Liver (tissue), 9 donors: ENCODE results near the gene TWSG1. TPM values are rescaled to one million over a fixed set of nuclear protein-coding genes. Genes with fewer than 3 reads are reported as not detected.

ENCODE experiments used
- DNase-seq: peaks from one replicate; pipeline ENCODE4 v3.0.0-alpha.2; 2017; ENCODE audit warnings: low spot score
- H3K27ac ChIP-seq, 2 donors: one replicate each; pipeline ENCODE4 v1.7.0; 2013; ENCODE audit warnings: inconsistent platforms in 2 of 2, low read length in 2 of 2, control low read depth in 1 of 2, low read depth in 1 of 2, mild to moderate bottlenecking in 1 of 2
- H3K27me3 ChIP-seq, 4 donors: one replicate each; pipeline versions ENCODE4 v1.6.1 to v1.7.0; 2013; ENCODE audit warnings: low read length in 3 of 4, inconsistent platforms in 1 of 4, mild to moderate bottlenecking in 1 of 4, moderate library complexity in 1 of 4; ENCODE audit not compliant: control insufficient read depth in 4 of 4, insufficient read depth in 4 of 4
- H3K36me3 ChIP-seq, 4 donors: one replicate each; pipeline versions ENCODE4 v1.6.1 to v1.7.0; 2013; ENCODE audit warnings: low read length in 3 of 4, mild to moderate bottlenecking in 3 of 4, low read depth in 1 of 4, moderate library complexity in 1 of 4; ENCODE audit not compliant: control insufficient read depth in 4 of 4, insufficient read depth in 3 of 4
- H3K4me1 ChIP-seq, 4 donors: one replicate each; pipeline versions ENCODE4 v1.6.1 to v1.7.0; 2013; ENCODE audit warnings: low read length in 3 of 4, mild to moderate bottlenecking in 3 of 4, moderate library complexity in 1 of 4; ENCODE audit not compliant: control insufficient read depth in 4 of 4, insufficient read depth in 4 of 4
- H3K4me3 ChIP-seq, 3 donors: one replicate each; pipeline versions ENCODE4 v1.6.1 to v1.7.0; 2013; ENCODE audit warnings: low read length in 3 of 3, control low read depth in 1 of 3, low read depth in 1 of 3, mild to moderate bottlenecking in 1 of 3
- H3K9ac ChIP-seq, 2 donors: one replicate each; pipeline ENCODE4 v1.7.0; 2013; ENCODE audit warnings: low read length in 2 of 2, mild to moderate bottlenecking in 2 of 2, moderate library complexity in 2 of 2, control low read depth in 1 of 2, low read depth in 1 of 2
- H3K9me3 ChIP-seq, 4 donors: one replicate each; pipeline versions ENCODE4 v1.6.1 to v1.7.0; 2013; ENCODE audit warnings: low read length in 3 of 4; ENCODE audit not compliant: control insufficient read depth in 4 of 4
- ATF3 ChIP-seq: IDR thresholded peaks from 2 replicates; pipeline ENCODE4 v1.6.1; 2016; ENCODE audit warnings: antibody characterized with exemption
- CTCF ChIP-seq: fragments of 150-350 bp; IDR thresholded peaks from 2 replicates; pipeline ENCODE4 v1.5.1; 2017; ENCODE audit warnings: improper control_type of control experiment, low read depth, low read length; ENCODE audit not compliant: missing input control
- EGR1 ChIP-seq, 2 donors: IDR thresholded peaks; 2 replicates each; pipeline ENCODE4 v1.6.1; 2016 to 2018; ENCODE audit warnings: antibody characterized with exemption in 2 of 2, low read depth in 2 of 2
- FOXA1 ChIP-seq: IDR thresholded peaks from 2 replicates; pipeline ENCODE4 v1.6.1; 2016; ENCODE audit warnings: antibody characterized with exemption
- FOXA2 ChIP-seq: IDR thresholded peaks from 2 replicates; pipeline ENCODE4 v1.6.1; 2016; ENCODE audit warnings: antibody characterized with exemption
- GABPA ChIP-seq, 2 donors: IDR thresholded peaks in 1 of 2; conservative IDR thresholded peaks in 1 of 2; 2 replicates each; pipeline ENCODE4 v1.6.1; 2016; ENCODE audit warnings: antibody characterized with exemption in 2 of 2, mild to moderate bottlenecking in 1 of 2, moderate library complexity in 1 of 2
- HNF4A ChIP-seq, 2 donors: conservative IDR thresholded peaks; 2 replicates each; pipeline ENCODE4 v1.6.1; 2016; ENCODE audit warnings: antibody characterized with exemption in 2 of 2, mild to moderate bottlenecking in 2 of 2
- HNF4G ChIP-seq: IDR thresholded peaks from 2 replicates; pipeline ENCODE4 v1.6.1; 2016; ENCODE audit warnings: antibody characterized with exemption
- JUND ChIP-seq, 2 donors: IDR thresholded peaks; 2 replicates each; pipeline ENCODE4 v1.6.1; 2016; ENCODE audit warnings: antibody characterized with exemption in 2 of 2
- NR2F2 ChIP-seq: IDR thresholded peaks from 2 replicates; pipeline ENCODE4 v1.6.1; 2016; ENCODE audit warnings: antibody characterized with exemption
- RAD21 ChIP-seq, 2 donors: IDR thresholded peaks; 2 replicates each; pipeline ENCODE4 v1.6.1; 2016; ENCODE audit warnings: antibody characterized with exemption in 2 of 2, mild to moderate bottlenecking in 2 of 2
- REST ChIP-seq: IDR thresholded peaks from 2 replicates; pipeline ENCODE4 v1.6.1; 2016; ENCODE audit warnings: antibody characterized with exemption, mild to moderate bottlenecking
- RXRA ChIP-seq, 2 donors: IDR thresholded peaks; 2 replicates each; pipeline ENCODE4 v1.6.1; 2017 to 2018; ENCODE audit warnings: antibody characterized with exemption in 2 of 2, mild to moderate bottlenecking in 1 of 2
- SP1 ChIP-seq: IDR thresholded peaks from 2 replicates; pipeline ENCODE4 v1.6.1; 2018; ENCODE audit warnings: antibody characterized with exemption, mild to moderate bottlenecking
- TAF1 ChIP-seq: conservative IDR thresholded peaks from 2 replicates; pipeline ENCODE4 v1.6.1; 2016; ENCODE audit warnings: antibody characterized with exemption, mild to moderate bottlenecking
- YY1 ChIP-seq: IDR thresholded peaks from 2 replicates; pipeline ENCODE4 v1.6.1; 2016; ENCODE audit warnings: antibody characterized with exemption, mild to moderate bottlenecking
- ZBTB33 ChIP-seq: IDR thresholded peaks from 2 replicates; pipeline ENCODE4 v1.6.1; 2016; ENCODE audit warnings: antibody characterized with exemption
- WGBS: extraction: QIAGEN DNeasy Blood & Tissue Kit; methylation state at CpG from one replicate; pipeline ENCODE4 v1.1.7; 2013; 5-methylcytosine and 5-hydroxymethylcytosine counted together
- polyA plus RNA-seq, 2 donors: library from polyadenylated mRNA; stranded (reverse) in 1 of 2; unstranded in 1 of 2; fragments of 200-250 nt in 1 of 2; fragments of >200 nt in 1 of 2; fragmentation: Nextera tagmentation in 1 of 2; extraction: Ambion mirVana in 1 of 2; gene quantifications; one replicate each; pipeline versions ENCODE4 v1.2.1 to v1.2.3, GENCODE V29; 2013 to 2015
- total RNA-seq, 2 donors: library from RNA; depleted of rRNA; stranded (reverse); fragments of >200 nt; gene quantifications; one replicate each; pipeline ENCODE4 v1.2.3, GENCODE V29; 2014
- TF ChIP-seq, protein P1 (sequence below): IDR thresholded peaks from 2 replicates; pipeline ENCODE4 v1.6.1; 2016; ENCODE audit warnings: antibody characterized with exemption
- donor health status: healthy.
- donor health status: healthy.
- donor health status: healthy.
- donor health status: healthy.
- donor health status: healthy.

TWSG1 gene
- total and polyA plus RNA-seq, 4 donors: 3.9 to 11.1 (median 5.4) TPM

DNA sequence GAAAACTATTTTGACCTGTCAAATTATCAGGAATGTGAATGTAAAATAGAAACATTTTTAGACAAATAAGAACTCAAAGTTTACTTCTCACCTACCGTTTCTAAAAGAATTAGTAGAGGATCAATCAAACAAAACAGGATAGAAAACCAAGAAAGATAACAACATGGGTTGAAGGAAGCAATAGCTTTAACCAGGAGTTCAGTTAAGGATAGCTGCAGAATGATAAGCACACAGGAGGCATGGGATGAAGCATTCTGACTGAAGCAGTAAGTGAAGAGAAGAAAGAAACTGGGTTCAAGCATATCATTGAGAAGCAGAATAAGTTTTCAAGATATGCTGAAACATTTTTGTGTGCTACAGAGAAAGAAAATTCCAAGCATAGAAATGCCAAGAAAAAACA, 52.3 kb downstream of the TWSG1 start (continued):
- no peak for TF ChIP-seq SP1
- TF ChIP-seq, protein P1, sequence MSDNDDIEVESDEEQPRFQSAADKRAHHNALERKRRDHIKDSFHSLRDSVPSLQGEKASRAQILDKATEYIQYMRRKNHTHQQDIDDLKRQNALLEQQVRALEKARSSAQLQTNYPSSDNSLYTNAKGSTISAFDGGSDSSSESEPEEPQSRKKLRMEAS: no peak
- no peak for TF ChIP-seq ATF3
- TF ChIP-seq HNF4G: no peak
- no peak for TF ChIP-seq EGR1 (IDR thresholded peaks at IDR 0.05; ENCODE audit: low read depth in 2 of 2)

GRCh38 chr18:9387891-9388290, 53.3 kb downstream of the TWSG1 start:
- Histone ChIP-seq H3K36me3 (no peaks in the 10 kb centered on the region), H3K4me1 (no peaks in the 10 kb centered on the region), H3K27ac (no peak overlapping the region), H3K9ac (no peak overlapping the region), H3K4me3 (no peak overlapping the region), H3K27me3 (no peaks in the 10 kb centered on the region), H3K9me3 (peaks cover 0 to 4% (median 0%) of the 10 kb centered on the region in 4 donors)
- WGBS: 81% methylated on average over 1 of the region's 1 CpG
- DNase-seq: no peak
- no peak for TF ChIP-seq NR2F2
- no peak for TF ChIP-seq JUND (IDR thresholded peaks at IDR 0.05)
- no peak for TF ChIP-seq HNF4A (conservative IDR thresholded peaks at IDR 0.05)
- TF ChIP-seq CTCF: no peak
- TF ChIP-seq REST: no peak
- no peak for TF ChIP-seq ZBTB33
- no peak for TF ChIP-seq EGR1 (IDR thresholded peaks at IDR 0.05; ENCODE audit: low read depth in 2 of 2)
- TF ChIP-seq TAF1: no peak
- no peak for TF ChIP-seq FOXA1
- TF ChIP-seq FOXA2: no peak
- TF ChIP-seq YY1: no peak
- TF ChIP-seq SP1: no peak
- no peak for TF ChIP-seq HNF4G
- TF ChIP-seq, protein P1: no peak
- TF ChIP-seq GABPA (IDR thresholded peaks at IDR 0.05 in 1 of 2, conservative IDR thresholded peaks at IDR 0.05 in 1 of 2): no peak
- TF ChIP-seq RAD21 (IDR thresholded peaks at IDR 0.05): no peak
- TF ChIP-seq RXRA (IDR thresholded peaks at IDR 0.05): no peak
- no peak for TF ChIP-seq ATF3
